ENCODE data around the gene RIIAD1. TPM values are rescaled to one million over a fixed set of nuclear protein-coding genes. Genes with fewer than 3 reads are reported as not detected.

Gene RIIAD1
- total and polyA plus RNA-seq, 4 experiments from 2014 or later, result not detected

GRCh38 chr1:151710187-151710840 is 11.0 kb upstream of the RIIAD1 start:
- no peaks in the 10 kb centered on the region for H3K27me3 ChIP-seq (ENCODE audit: insufficient read depth, low read length)
- H3K27ac ChIP-seq (ENCODE audit: low read depth, low read length), result no peak overlapping the region
- Mint-ChIP-seq H3K4me3 (no peak overlapping the region), H3K9me3 (no peaks in the 10 kb centered on the region), H3K4me1 (peaks cover 0 to 7% (median 3%) of the 10 kb centered on the region in 4 donors), H3K27ac (no peak overlapping the region), H3K27me3 (peaks cover 13 to 19% of the 10 kb centered on the region in 2 donors), H3K36me3 (no peaks in the 10 kb centered on the region)
- no peak overlapping the region for H3K4me3 ChIP-seq (ENCODE audit: low read length in 2 of 2)
- H3K4me1 ChIP-seq (ENCODE audit: insufficient read depth, low read length), result no peaks in the 10 kb centered on the region
- POLR2A ChIA-PET (ENCODE audit: partially characterized antibody), result no interaction called here
- intact Hi-C loops (cut with micrococcal nuclease), result no loop called here
- no peaks in the 10 kb centered on the region for H3K36me3 ChIP-seq (ENCODE audit: insufficient read depth, low read length)
- peak in 4 of 5 donors; percentile 14 to 55 (median 28) for DNase-seq
- H3K9me3 ChIP-seq (ENCODE audit: control insufficient read depth in 1 of 2, low read length in 2 of 2), result no peaks in the 10 kb centered on the region
- CTCF ChIA-PET (ENCODE audit: partially characterized antibody), result no interaction called here

GRCh38 chr1:151711044-151711800 is 10.1 kb upstream of the RIIAD1 start:
- no peaks in the 10 kb centered on the region for H3K9me3 ChIP-seq (ENCODE audit: control insufficient read depth in 1 of 2, low read length in 2 of 2)
- H3K36me3 Mint-ChIP-seq, result no peaks in the 10 kb centered on the region
- no peak for DNase-seq
- no peaks in the 10 kb centered on the region for H3K36me3 ChIP-seq (ENCODE audit: insufficient read depth, low read length)
- peaks cover 0 to 5% (median 1%) of the 10 kb centered on the region in 4 donors for H3K4me1 Mint-ChIP-seq
- H3K4me3 ChIP-seq (ENCODE audit: low read length in 2 of 2), result no peak overlapping the region
- intact Hi-C loops (cut with micrococcal nuclease), result no loop called here
- H3K4me1 ChIP-seq (ENCODE audit: insufficient read depth, low read length), result no peaks in the 10 kb centered on the region
- H3K27ac Mint-ChIP-seq, result no peak overlapping the region
- peaks cover 20 to 28% of the 10 kb centered on the region in 2 donors for H3K27me3 Mint-ChIP-seq
- peaks cover 7% of the 10 kb centered on the region for H3K27me3 ChIP-seq (ENCODE audit: insufficient read depth, low read length)
- H3K27ac ChIP-seq (ENCODE audit: low read depth, low read length), result no peak overlapping the region
- no peaks in the 10 kb centered on the region for H3K9me3 Mint-ChIP-seq
- POLR2A ChIA-PET (ENCODE audit: partially characterized antibody), result no interaction called here
- no peak overlapping the region for H3K4me3 Mint-ChIP-seq
- CTCF ChIA-PET (ENCODE audit: partially characterized antibody), result no interaction called here

GRCh38 chr1:151711951-151712350 is 9.4 kb upstream of the RIIAD1 start:
- peaks cover 23 to 32% of the 10 kb centered on the region in 2 donors for H3K27me3 Mint-ChIP-seq
- Histone ChIP-seq H3K4me1 (ENCODE audit: insufficient read depth, low read length) (peaks cover 4% of the 10 kb centered on the region), H3K9me3 (ENCODE audit: control insufficient read depth in 1 of 2, low read length in 2 of 2) (no peaks in the 10 kb centered on the region), H3K36me3 (ENCODE audit: insufficient read depth, low read length) (no peaks in the 10 kb centered on the region), H3K27ac (ENCODE audit: low read depth, low read length) (no peak overlapping the region), H3K27me3 (ENCODE audit: insufficient read depth, low read length) (peaks cover 12% of the 10 kb centered on the region), H3K4me3 (ENCODE audit: low read length in 2 of 2) (no peak overlapping the region)
- intact Hi-C loops (cut with micrococcal nuclease), result no loop called here
- CTCF ChIA-PET (ENCODE audit: partially characterized antibody), result no interaction called here
- no peak overlapping the region for H3K27ac Mint-ChIP-seq
- POLR2A ChIA-PET (ENCODE audit: partially characterized antibody), result no interaction called here
- peaks cover 3 to 9% (median 3%) of the 10 kb centered on the region in 4 donors for H3K4me1 Mint-ChIP-seq
- no peak overlapping the region for H3K4me3 Mint-ChIP-seq
- DNase-seq, result no peak
- no peaks in the 10 kb centered on the region for H3K36me3 Mint-ChIP-seq
- no peaks in the 10 kb centered on the region for H3K9me3 Mint-ChIP-seq

GRCh38 chr1:151713044-151713443 is 8.3 kb upstream of the RIIAD1 start:
- Histone ChIP-seq H3K9me3 (ENCODE audit: control insufficient read depth in 1 of 2, low read length in 2 of 2) (no peaks in the 10 kb centered on the region), H3K4me1 (ENCODE audit: insufficient read depth, low read length) (peaks cover 7% of the 10 kb centered on the region), H3K4me3 (ENCODE audit: low read length in 2 of 2) (no peak overlapping the region), H3K27ac (ENCODE audit: low read depth, low read length) (no peak overlapping the region), H3K27me3 (ENCODE audit: insufficient read depth, low read length) (peaks cover 22% of the 10 kb centered on the region), H3K36me3 (ENCODE audit: insufficient read depth, low read length) (no peaks in the 10 kb centered on the region)
- H3K9me3 Mint-ChIP-seq, result no peaks in the 10 kb centered on the region
- ChIA-PET POLR2A (ENCODE audit: partially characterized antibody) (no interaction called here), CTCF (ENCODE audit: partially characterized antibody) (no interaction called here)
- H3K27ac Mint-ChIP-seq, result no peak overlapping the region
- intact Hi-C loops (cut with micrococcal nuclease), result no loop called here
- no peak overlapping the region for H3K4me3 Mint-ChIP-seq
- peaks cover 7 to 20% (median 9%) of the 10 kb centered on the region in 4 donors for H3K4me1 Mint-ChIP-seq
- peaks cover 33 to 40% of the 10 kb centered on the region in 2 donors for H3K27me3 Mint-ChIP-seq
- DNase-seq, result no peak
- no peaks in the 10 kb centered on the region for H3K36me3 Mint-ChIP-seq

- CTCF ChIA-PET (ENCODE audit: partially characterized antibody), result no interaction called here
- no peak overlapping the region for H3K27ac Mint-ChIP-seq
These were observed 7.4 kb upstream of the RIIAD1 start for GRCh38 chr1:151713874-151714273.

GRCh38 chr1:151714820-151715725 is 6.2 kb upstream of the RIIAD1 start:
- no peak overlapping the region for H3K27ac Mint-ChIP-seq
- peaks cover 7% of the 10 kb centered on the region for H3K4me1 ChIP-seq (ENCODE audit: insufficient read depth, low read length)
- no peak for DNase-seq
- peaks cover 38 to 52% of the 10 kb centered on the region in 2 donors for H3K27me3 Mint-ChIP-seq
- H3K9me3 Mint-ChIP-seq, result no peaks in the 10 kb centered on the region
- no peaks in the 10 kb centered on the region for H3K36me3 Mint-ChIP-seq
- intact Hi-C loops (cut with micrococcal nuclease), result no loop called here
- ChIA-PET POLR2A (ENCODE audit: partially characterized antibody) (no interaction called here), CTCF (ENCODE audit: partially characterized antibody) (interaction anchor here (0.6 kb wide), 1 partner anchor 269 kb away, joined by 4 read pairs; no protein-coding TSS in a partner anchor)
- no peak overlapping the region for H3K4me3 Mint-ChIP-seq
- H3K27me3 ChIP-seq (ENCODE audit: insufficient read depth, low read length), result peaks cover 22% of the 10 kb centered on the region
- peaks cover 7 to 22% (median 10%) of the 10 kb centered on the region in 4 donors for H3K4me1 Mint-ChIP-seq
- no peak overlapping the region for H3K27ac ChIP-seq (ENCODE audit: low read depth, low read length)
- no peak overlapping the region for H3K4me3 ChIP-seq (ENCODE audit: low read length in 2 of 2)
- H3K36me3 ChIP-seq (ENCODE audit: insufficient read depth, low read length), result no peaks in the 10 kb centered on the region
- H3K9me3 ChIP-seq (ENCODE audit: control insufficient read depth in 1 of 2, low read length in 2 of 2), result no peaks in the 10 kb centered on the region

More at GRCh38 chr1:151713874-151714273, 7.4 kb upstream of the RIIAD1 start:
- no peaks in the 10 kb centered on the region for H3K9me3 ChIP-seq (ENCODE audit: control insufficient read depth in 1 of 2, low read length in 2 of 2)
- intact Hi-C loops (cut with micrococcal nuclease), result no loop called here
- H3K4me1 ChIP-seq (ENCODE audit: insufficient read depth, low read length), result peaks cover 7% of the 10 kb centered on the region
- Mint-ChIP-seq H3K4me3 (no peak overlapping the region), H3K9me3 (no peaks in the 10 kb centered on the region), H3K36me3 (no peaks in the 10 kb centered on the region), H3K27me3 (peaks cover 38 to 46% of the 10 kb centered on the region in 2 donors), H3K4me1 (peaks cover 7 to 21% (median 9%) of the 10 kb centered on the region in 4 donors)
- no peaks in the 10 kb centered on the region for H3K36me3 ChIP-seq (ENCODE audit: insufficient read depth, low read length)
- H3K27ac ChIP-seq (ENCODE audit: low read depth, low read length), result no peak overlapping the region
- no peak for DNase-seq
- H3K27me3 ChIP-seq (ENCODE audit: insufficient read depth, low read length), result peaks cover 22% of the 10 kb centered on the region
- POLR2A ChIA-PET (ENCODE audit: partially characterized antibody), result no interaction called here
- H3K4me3 ChIP-seq (ENCODE audit: low read length in 2 of 2), result no peak overlapping the region

All from CD4-positive, alpha-beta memory T cell (primary cell).